ENCODE data around the gene LAMTOR5. TPM values are rescaled to one million over a fixed set of nuclear protein-coding genes. Genes with fewer than 3 reads are reported as not detected.
"Not testable (repeated sequence)": the region's sequence is repeated elsewhere in the genome, so short reads cannot be mapped to it uniquely, and the experiment has no call there.

LAMTOR5 gene
- total RNA-seq, 2 experiments from 2014 or later, result 109 to 123 TPM

DNA sequence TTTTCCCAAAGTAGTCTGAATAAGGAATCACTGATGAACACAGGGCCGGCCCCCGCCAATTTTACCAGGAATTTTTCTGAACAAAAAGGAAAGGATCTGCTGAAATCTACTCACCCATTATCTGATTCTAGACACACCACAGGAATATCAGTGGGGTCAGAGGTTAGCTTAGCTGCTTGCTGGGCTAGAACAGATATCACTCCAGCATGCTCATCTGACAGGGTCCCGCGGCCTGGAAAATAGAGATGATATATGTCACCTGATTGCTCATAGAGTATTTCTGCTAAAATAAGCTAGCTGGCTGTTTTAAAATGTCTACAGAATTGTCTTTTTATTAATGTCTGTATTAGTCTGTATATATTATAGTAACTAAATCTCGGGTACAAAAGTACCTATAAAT is 3.7 kb downstream of the LAMTOR5 start:
- BruUV-seq (replicated peaks), result no TSS peak
- H3K9me3 ChIP-seq (ENCODE audit: low read length), result no peaks in the 10 kb centered on the region
- no peaks in the 10 kb centered on the region for H4K20me1 ChIP-seq (ENCODE audit: insufficient read depth, low read length)
- CTCF ChIA-PET (ENCODE audit: unreplicated experiment), result no interaction called here
- intact Hi-C loops (cut with micrococcal nuclease; ENCODE audit: unreplicated experiment), result no loop called here
- DNase-seq (ENCODE audit: low spot score), result no peak
- no peak overlapping the region for H2AFZ ChIP-seq (ENCODE audit: low read length)
- peaks cover 15% of the 10 kb centered on the region for H3K4me1 ChIP-seq (ENCODE audit: insufficient read depth, low read length, poor library complexity, severe bottlenecking)
- H3K9me2 ChIP-seq (ENCODE audit: insufficient read depth, low read length), result no peaks in the 10 kb centered on the region
- no peak for TF ChIP-seq EZH2phosphoT487 (IDR thresholded peaks at IDR 0.05; ENCODE audit: borderline replicate concordance, low read depth, low read length)
- TF ChIP-seq, protein P1, sequence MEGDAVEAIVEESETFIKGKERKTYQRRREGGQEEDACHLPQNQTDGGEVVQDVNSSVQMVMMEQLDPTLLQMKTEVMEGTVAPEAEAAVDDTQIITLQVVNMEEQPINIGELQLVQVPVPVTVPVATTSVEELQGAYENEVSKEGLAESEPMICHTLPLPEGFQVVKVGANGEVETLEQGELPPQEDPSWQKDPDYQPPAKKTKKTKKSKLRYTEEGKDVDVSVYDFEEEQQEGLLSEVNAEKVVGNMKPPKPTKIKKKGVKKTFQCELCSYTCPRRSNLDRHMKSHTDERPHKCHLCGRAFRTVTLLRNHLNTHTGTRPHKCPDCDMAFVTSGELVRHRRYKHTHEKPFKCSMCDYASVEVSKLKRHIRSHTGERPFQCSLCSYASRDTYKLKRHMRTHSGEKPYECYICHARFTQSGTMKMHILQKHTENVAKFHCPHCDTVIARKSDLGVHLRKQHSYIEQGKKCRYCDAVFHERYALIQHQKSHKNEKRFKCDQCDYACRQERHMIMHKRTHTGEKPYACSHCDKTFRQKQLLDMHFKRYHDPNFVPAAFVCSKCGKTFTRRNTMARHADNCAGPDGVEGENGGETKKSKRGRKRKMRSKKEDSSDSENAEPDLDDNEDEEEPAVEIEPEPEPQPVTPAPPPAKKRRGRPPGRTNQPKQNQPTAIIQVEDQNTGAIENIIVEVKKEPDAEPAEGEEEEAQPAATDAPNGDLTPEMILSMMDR (conservative IDR thresholded peaks at IDR 0.05; ENCODE audit: low read length), result no peak
- no peak overlapping the region for H3K27ac ChIP-seq (ENCODE audit: low read depth, low read length, poor library complexity, severe bottlenecking)
- POLR2A ChIA-PET, result interaction anchor here (1.2 to 1.5 kb wide), 2 partner anchors 10 to 21 kb away, joined by 3 to 6 read pairs; no protein-coding TSS in a partner anchor
- H3K36me3 ChIP-seq (ENCODE audit: insufficient read depth, low read length), result peaks cover 73% of the 10 kb centered on the region
- H3K4me2 ChIP-seq (ENCODE audit: low read length), result no peak overlapping the region
- peaks cover 34% of the 10 kb centered on the region for H3K79me2 ChIP-seq (ENCODE audit: insufficient read depth, low read depth, low read length)
- H3K4me3 ChIP-seq (ENCODE audit: low read depth, low read length, poor library complexity, severe bottlenecking), result no peak overlapping the region

DNA sequence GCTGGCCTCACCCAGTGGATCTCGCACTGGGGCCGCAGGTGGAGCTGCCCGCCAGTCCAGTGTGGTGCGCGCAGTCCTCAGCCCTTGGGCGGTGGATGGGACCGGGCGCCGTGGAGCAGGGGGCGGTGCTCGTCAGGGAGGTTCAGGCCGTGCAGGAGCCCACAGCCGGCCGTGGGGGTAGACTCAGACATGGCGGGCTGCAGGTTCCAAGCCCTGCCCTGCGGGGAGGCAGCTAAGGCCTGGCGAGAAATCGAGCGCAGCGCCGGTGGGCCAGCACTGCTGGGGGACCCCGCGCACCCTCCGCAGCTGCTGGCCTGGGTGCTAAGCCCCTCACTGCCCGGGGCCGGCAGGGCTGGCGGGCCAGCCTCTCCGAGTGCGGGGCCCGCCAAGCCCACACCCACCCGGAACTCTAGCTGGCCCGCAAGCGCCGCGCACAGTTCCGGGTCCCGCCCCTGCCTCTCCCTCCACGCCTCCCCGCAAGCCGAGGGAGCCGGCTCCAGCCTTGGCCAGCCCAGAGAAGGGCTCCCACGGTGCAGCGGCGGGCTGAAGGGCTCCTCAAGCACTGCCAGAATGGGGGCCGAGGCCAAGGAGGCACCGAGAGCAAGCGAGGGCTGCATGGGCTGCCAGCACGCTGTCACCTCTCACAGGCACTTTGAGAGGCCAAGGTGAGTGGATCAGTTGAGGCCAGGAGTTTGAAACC is 11.1 kb downstream of the LAMTOR5 start:
- BruUV-seq (replicated peaks); CTCF ChIA-PET (ENCODE audit: unreplicated experiment); H3K4me3 ChIP-seq (ENCODE audit: low read depth, low read length, poor library complexity, severe bottlenecking); H3K79me2 ChIP-seq (ENCODE audit: insufficient read depth, low read depth, low read length); H3K27ac ChIP-seq (ENCODE audit: low read depth, low read length, poor library complexity, severe bottlenecking); H3K9me3 ChIP-seq (ENCODE audit: low read length); intact Hi-C loops (cut with micrococcal nuclease; ENCODE audit: unreplicated experiment); H3K9me2 ChIP-seq (ENCODE audit: insufficient read depth, low read length); H3K4me1 ChIP-seq (ENCODE audit: insufficient read depth, low read length, poor library complexity, severe bottlenecking); DNase-seq (ENCODE audit: low spot score); H2AFZ ChIP-seq (ENCODE audit: low read length); H4K20me1 ChIP-seq (ENCODE audit: insufficient read depth, low read length); H3K4me2 ChIP-seq (ENCODE audit: low read length): not testable (repeated sequence)
- POLR2A ChIA-PET, result interaction anchor here (1.0 to 1.9 kb wide), 2 partner anchors 10 to 11 kb away, joined by 3 to 8 read pairs; no protein-coding TSS in a partner anchor
- peaks cover 87% of the 10 kb centered on the region for H3K36me3 ChIP-seq (ENCODE audit: insufficient read depth, low read length)

DNA sequence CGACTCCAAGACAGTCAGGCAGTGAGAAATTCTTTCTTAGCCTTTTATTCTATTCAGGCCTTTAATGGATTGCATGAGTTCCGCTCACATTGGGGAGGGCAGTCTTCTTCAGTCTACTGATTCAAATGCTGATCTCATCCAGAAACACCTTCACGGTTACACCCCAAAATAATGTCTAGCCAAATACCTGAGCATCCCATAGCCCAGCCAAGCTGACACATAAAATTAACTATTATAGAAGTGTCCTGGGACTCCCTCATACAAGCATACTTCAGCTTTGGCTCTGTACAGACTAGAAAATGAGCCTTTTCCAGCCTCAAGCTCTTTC is 13.0 kb downstream of the LAMTOR5 start:
- H3K4me3 ChIP-seq (ENCODE audit: low read depth, low read length, poor library complexity, severe bottlenecking), result no peak overlapping the region
- H3K9me3 ChIP-seq (ENCODE audit: low read length), result no peaks in the 10 kb centered on the region
- H3K9me2 ChIP-seq (ENCODE audit: insufficient read depth, low read length), result no peaks in the 10 kb centered on the region
- POLR2A ChIA-PET, result interaction anchor here (0.6 to 1.9 kb wide), 5 partner anchors 8 to 1387 kb away, joined by 3 to 8 read pairs (median 3); no protein-coding TSS in a partner anchor
- H3K4me2 ChIP-seq (ENCODE audit: low read length), result no peak overlapping the region
- CTCF ChIA-PET (ENCODE audit: unreplicated experiment), result no interaction called here
- TF ChIP-seq EZH2phosphoT487 (IDR thresholded peaks at IDR 0.05; ENCODE audit: borderline replicate concordance, low read depth, low read length), result no peak
- TF ChIP-seq, protein P1 (conservative IDR thresholded peaks at IDR 0.05; ENCODE audit: low read length), result no peak
- no peaks in the 10 kb centered on the region for H3K79me2 ChIP-seq (ENCODE audit: insufficient read depth, low read depth, low read length)
- H4K20me1 ChIP-seq (ENCODE audit: insufficient read depth, low read length), result no peaks in the 10 kb centered on the region
- intact Hi-C loops (cut with micrococcal nuclease; ENCODE audit: unreplicated experiment), result no loop called here
- DNase-seq (ENCODE audit: low spot score), result no peak
- peaks cover 67% of the 10 kb centered on the region for H3K36me3 ChIP-seq (ENCODE audit: insufficient read depth, low read length)
- no peaks in the 10 kb centered on the region for H3K4me1 ChIP-seq (ENCODE audit: insufficient read depth, low read length, poor library complexity, severe bottlenecking)
- H2AFZ ChIP-seq (ENCODE audit: low read length), result no peak overlapping the region
- H3K27ac ChIP-seq (ENCODE audit: low read depth, low read length, poor library complexity, severe bottlenecking), result no peak overlapping the region
- no TSS peak for BruUV-seq (replicated peaks)
